ENCODE results near the gene MIB2.
"Not testable (repeated sequence)": the region's sequence is repeated elsewhere in the genome, so short reads cannot be mapped to it uniquely, and the experiment has no call there.

The MIB2 gene

DNA sequence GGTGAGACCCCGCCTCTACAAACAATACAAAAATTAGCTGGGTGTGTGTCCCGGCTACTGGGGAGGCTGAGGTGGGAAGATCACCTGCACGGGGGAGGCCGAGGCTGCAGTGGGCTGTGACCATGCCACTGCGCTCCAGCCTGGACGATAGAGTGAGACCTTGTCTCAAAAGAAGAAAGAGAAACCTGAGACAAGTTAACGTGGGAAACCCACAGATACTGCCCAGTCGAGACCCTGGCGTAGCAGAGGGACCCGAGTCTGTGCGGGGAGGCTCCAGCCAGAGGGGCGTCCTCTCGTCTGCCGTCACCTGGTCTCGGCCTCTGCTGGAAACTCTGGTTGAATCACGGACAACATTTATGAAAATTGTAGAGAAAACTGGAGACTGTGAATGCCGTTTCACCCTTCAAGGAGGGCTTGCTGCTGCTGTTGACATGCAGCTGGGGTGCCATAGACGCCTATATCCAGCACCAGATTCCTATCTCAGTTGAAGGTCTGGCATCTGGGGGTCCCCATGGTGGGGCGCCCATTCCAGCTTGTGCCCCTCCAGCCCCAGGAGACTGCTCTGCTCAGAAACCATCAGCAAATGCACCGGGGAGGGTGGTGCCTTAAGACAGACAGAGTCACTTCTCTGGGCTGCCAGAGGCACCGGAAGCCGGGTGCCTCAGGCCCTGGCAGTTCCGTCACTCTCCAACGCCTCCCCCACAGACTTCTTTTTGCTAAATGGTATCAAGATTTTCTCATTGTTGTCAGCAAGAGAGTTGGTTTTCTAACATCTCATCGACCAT, 57.1 kb downstream of the MIB2 start:
- no peak overlapping the region for H3K27ac ChIP-seq
- TF ChIP-seq CTCF (conservative IDR thresholded peaks at IDR 0.05), result no peak

DNA sequence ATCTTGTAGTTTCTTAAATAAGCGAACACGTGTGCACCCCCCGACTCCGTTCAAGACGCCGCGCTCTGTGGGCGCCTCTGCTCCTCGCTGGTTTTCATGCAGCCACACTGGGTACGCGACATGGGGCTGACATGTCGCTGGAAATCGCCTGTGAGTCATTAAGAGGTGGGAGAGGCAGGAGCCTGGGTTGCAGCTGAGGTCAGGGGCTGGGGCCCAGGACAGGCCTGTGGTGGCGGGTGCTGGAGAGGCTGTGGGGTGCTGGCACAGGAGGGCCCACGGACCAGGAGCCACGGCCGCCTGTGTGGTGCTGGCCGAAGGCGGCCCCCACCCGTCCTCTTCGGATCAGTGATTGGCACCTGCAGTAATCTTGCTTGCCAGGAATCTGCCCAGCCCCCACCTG, 59.5 kb downstream of the MIB2 start:
- not testable (repeated sequence) for H3K27ac ChIP-seq

- not testable (repeated sequence) for H3K27ac ChIP-seq
Observed at GRCh38 chr1:1675218-1675617, 59.9 kb downstream of the MIB2 start.

DNA sequence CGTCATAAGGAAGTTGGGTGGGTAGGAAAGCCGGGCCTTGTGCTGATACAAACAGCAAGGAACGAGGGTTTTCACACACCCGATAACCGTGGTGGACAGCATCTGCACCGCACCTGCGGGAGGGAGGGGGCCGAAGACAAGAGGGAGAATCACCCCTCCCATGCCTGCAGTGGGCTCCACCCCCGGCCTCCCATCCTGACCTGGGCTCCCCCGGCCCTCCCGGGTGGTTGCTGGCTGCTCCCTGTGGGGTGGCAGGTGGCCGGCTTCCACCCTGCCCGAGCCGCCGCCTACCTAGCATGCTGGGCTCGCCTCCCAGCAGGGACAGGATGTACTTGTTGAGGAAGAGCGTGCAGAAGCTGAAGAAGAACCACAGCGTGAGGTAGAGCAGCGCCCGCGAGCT, 60.8 kb downstream of the MIB2 start:
- not testable (repeated sequence) for H3K27ac ChIP-seq

- H3K27ac ChIP-seq, result peak overlapping the region; percentile 30
- TF ChIP-seq CTCF (conservative IDR thresholded peaks at IDR 0.05), result no peak
Observed at GRCh38 chr1:1677718-1678580, 62.6 kb downstream of the MIB2 start.

GRCh38 chr1:1678581-1679380, 63.5 kb downstream of the MIB2 start:
- peak overlapping the region; percentile 30 for H3K27ac ChIP-seq
- peak; percentile 56 for TF ChIP-seq CTCF (conservative IDR thresholded peaks at IDR 0.05)

All from VCaP (cell line).